Measurements from ENCODE around the gene RAB20.

GRCh38 chr13:110476220-110476617 lies 85.3 kb downstream of the RAB20 start:
- TF ChIP-seq, protein P1, sequence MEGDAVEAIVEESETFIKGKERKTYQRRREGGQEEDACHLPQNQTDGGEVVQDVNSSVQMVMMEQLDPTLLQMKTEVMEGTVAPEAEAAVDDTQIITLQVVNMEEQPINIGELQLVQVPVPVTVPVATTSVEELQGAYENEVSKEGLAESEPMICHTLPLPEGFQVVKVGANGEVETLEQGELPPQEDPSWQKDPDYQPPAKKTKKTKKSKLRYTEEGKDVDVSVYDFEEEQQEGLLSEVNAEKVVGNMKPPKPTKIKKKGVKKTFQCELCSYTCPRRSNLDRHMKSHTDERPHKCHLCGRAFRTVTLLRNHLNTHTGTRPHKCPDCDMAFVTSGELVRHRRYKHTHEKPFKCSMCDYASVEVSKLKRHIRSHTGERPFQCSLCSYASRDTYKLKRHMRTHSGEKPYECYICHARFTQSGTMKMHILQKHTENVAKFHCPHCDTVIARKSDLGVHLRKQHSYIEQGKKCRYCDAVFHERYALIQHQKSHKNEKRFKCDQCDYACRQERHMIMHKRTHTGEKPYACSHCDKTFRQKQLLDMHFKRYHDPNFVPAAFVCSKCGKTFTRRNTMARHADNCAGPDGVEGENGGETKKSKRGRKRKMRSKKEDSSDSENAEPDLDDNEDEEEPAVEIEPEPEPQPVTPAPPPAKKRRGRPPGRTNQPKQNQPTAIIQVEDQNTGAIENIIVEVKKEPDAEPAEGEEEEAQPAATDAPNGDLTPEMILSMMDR (IDR thresholded peaks at IDR 0.05 in 8 of 11, conservative IDR thresholded peaks at IDR 0.05 in 3 of 11), result no peak
- no peak for TF ChIP-seq POLR2AphosphoS5 (IDR thresholded peaks at IDR 0.05)

Data from spleen (tissue), 7 donors.